ENCODE measurements around the gene TIMP3. TPM values are rescaled to one million over a fixed set of nuclear protein-coding genes. Genes with fewer than 3 reads are reported as not detected.

TIMP3 gene
- total RNA-seq = 100 to 1,000 TPM; 103 to 248 (median 212) TPM
- polyA plus RNA-seq = 10 to 100 TPM; 30.4 to 55.9 (median 39.4) TPM
- long read RNA-seq, donor 1, full-length matches to known transcripts = 20 of 25 reads
- long read RNA-seq, donor 1, partial matches to known transcripts = 5 of 25 reads
- long read RNA-seq, donor 1, other reads (novel, unspliced or antisense) = 0 of 25 reads
- long read RNA-seq, donor 2, full-length matches to known transcripts = 25 of 37 reads
- long read RNA-seq, donor 2, partial matches to known transcripts = 12 of 37 reads
- long read RNA-seq, donor 2, other reads (novel, unspliced or antisense) = 0 of 37 reads
- long read RNA-seq, donor 3, full-length matches to known transcripts = 18 of 18 reads
- long read RNA-seq, donor 3, partial matches to known transcripts = 0 of 18 reads
- long read RNA-seq, donor 3, other reads (novel, unspliced or antisense) = 0 of 18 reads
- long read RNA-seq, donor 4, full-length matches to known transcripts = 4 of 4 reads
- long read RNA-seq, donor 4, partial matches to known transcripts = 0 of 4 reads
- long read RNA-seq, donor 4, other reads (novel, unspliced or antisense) = 0 of 4 reads
- long read RNA-seq, donor 5, full-length matches to known transcripts = 100 of 138 reads
- long read RNA-seq, donor 5, partial matches to known transcripts = 38 of 138 reads
- long read RNA-seq, donor 5, other reads (novel, unspliced or antisense) = 0 of 138 reads
- long read RNA-seq, donor 6, full-length matches to known transcripts = 58 of 74 reads
- long read RNA-seq, donor 6, partial matches to known transcripts = 16 of 74 reads
- long read RNA-seq, donor 6, other reads (novel, unspliced or antisense) = 0 of 74 reads
- long read RNA-seq, donor 7, full-length matches to known transcripts = 62 of 68 reads
- long read RNA-seq, donor 7, partial matches to known transcripts = 6 of 68 reads
- long read RNA-seq, donor 7, other reads (novel, unspliced or antisense) = 0 of 68 reads
- long read RNA-seq, donor 8, full-length matches to known transcripts = 27 of 27 reads
- long read RNA-seq, donor 8, partial matches to known transcripts = 0 of 27 reads
- long read RNA-seq, donor 8, other reads (novel, unspliced or antisense) = 0 of 27 reads
- long read RNA-seq, donor 9, full-length matches to known transcripts = 44 of 92 reads
- long read RNA-seq, donor 9, partial matches to known transcripts = 48 of 92 reads
- long read RNA-seq, donor 9, other reads (novel, unspliced or antisense) = 0 of 92 reads
- long read RNA-seq, donor 10, full-length matches to known transcripts = 8 of 8 reads
- long read RNA-seq, donor 10, partial matches to known transcripts = 0 of 8 reads
- long read RNA-seq, donor 10, other reads (novel, unspliced or antisense) = 0 of 8 reads

DNA sequence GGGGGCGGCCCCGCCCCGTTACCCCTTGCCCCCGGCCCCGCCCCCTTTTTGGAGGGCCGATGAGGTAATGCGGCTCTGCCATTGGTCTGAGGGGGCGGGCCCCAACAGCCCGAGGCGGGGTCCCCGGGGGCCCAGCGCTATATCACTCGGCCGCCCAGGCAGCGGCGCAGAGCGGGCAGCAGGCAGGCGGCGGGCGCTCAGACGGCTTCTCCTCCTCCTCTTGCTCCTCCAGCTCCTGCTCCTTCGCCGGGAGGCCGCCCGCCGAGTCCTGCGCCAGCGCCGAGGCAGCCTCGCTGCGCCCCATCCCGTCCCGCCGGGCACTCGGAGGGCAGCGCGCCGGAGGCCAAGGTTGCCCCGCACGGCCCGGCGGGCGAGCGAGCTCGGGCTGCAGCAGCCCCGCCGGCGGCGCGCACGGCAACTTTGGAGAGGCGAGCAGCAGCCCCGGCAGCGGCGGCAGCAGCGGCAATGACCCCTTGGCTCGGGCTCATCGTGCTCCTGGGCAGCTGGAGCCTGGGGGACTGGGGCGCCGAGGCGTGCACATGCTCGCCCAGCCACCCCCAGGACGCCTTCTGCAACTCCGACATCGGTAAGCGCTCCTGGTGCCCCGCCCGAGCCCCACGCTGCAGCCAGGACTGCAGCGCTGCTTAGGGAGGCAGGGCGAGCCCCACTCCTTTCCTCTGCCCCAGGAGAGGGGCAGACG is at the start of gene TIMP3:
TSS of gene TIMP3 (plus strand) at position 169 of the 700 bp plus-strand sequence. CDS start at position 466, 297 bp downstream.
- TF ChIP-seq POLR2AphosphoS5 (IDR thresholded peaks at IDR 0.05) (peak; percentile 90 to 98 (median 95)), POLR2A (IDR thresholded peaks at IDR 0.05) (peak in 1 of 4 donors; percentile 48)
- TF ChIP-seq, protein P1, sequence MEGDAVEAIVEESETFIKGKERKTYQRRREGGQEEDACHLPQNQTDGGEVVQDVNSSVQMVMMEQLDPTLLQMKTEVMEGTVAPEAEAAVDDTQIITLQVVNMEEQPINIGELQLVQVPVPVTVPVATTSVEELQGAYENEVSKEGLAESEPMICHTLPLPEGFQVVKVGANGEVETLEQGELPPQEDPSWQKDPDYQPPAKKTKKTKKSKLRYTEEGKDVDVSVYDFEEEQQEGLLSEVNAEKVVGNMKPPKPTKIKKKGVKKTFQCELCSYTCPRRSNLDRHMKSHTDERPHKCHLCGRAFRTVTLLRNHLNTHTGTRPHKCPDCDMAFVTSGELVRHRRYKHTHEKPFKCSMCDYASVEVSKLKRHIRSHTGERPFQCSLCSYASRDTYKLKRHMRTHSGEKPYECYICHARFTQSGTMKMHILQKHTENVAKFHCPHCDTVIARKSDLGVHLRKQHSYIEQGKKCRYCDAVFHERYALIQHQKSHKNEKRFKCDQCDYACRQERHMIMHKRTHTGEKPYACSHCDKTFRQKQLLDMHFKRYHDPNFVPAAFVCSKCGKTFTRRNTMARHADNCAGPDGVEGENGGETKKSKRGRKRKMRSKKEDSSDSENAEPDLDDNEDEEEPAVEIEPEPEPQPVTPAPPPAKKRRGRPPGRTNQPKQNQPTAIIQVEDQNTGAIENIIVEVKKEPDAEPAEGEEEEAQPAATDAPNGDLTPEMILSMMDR (IDR thresholded peaks at IDR 0.05) = no peak
- Histone ChIP-seq H3K27me3 (peaks cover 0 to 49% (median 30%) of the 10 kb centered on the region in 3 donors), H3K27ac (peak within 1 kb of the TSS; percentile 73 to 91 (median 87)), H3K36me3 (no peaks in the 10 kb centered on the region), H3K4me1 (peaks cover 5 to 47% (median 31%) of the 10 kb centered on the region in 4 donors), H3K4me3 (peak within 1 kb of the TSS; percentile 69 to 82 (median 72)), H3K9me3 (no peaks in the 10 kb centered on the region)
- intact Hi-C loops (cut with DNase I; ENCODE audit: low total_unique reads) = no loop called here
- 0 to 2% (median 1%) methylated on average over 37 to 72 of the region's 72 CpGs for WGBS, 5 donors
- peak; percentile 63 to 93 for DNase-seq

- Histone ChIP-seq H3K4me3 (no peak overlapping the region), H3K36me3 (no peaks in the 10 kb centered on the region), H3K4me1 (no peaks in the 10 kb centered on the region), H3K9me3 (no peaks in the 10 kb centered on the region), H3K27ac (no peak overlapping the region), H3K27me3 (no peaks in the 10 kb centered on the region)
- no peak for DNase-seq
- intact Hi-C loops (cut with DNase I; ENCODE audit: low total_unique reads) = no loop called here
- TF ChIP-seq POLR2A (IDR thresholded peaks at IDR 0.05) = no peak
- TF ChIP-seq EP300 (IDR thresholded peaks at IDR 0.05) = no peak
- TF ChIP-seq, protein P1 (IDR thresholded peaks at IDR 0.05) = no peak
- TF ChIP-seq POLR2AphosphoS5 (IDR thresholded peaks at IDR 0.05) = no peak
- 73 to 83% (median 79%) methylated on average over 9 of the region's 9 CpGs for WGBS, 5 donors
These were observed 49.2 kb upstream of the TIMP3 start for GRCh38 chr22:32752326-32752725.

DNA sequence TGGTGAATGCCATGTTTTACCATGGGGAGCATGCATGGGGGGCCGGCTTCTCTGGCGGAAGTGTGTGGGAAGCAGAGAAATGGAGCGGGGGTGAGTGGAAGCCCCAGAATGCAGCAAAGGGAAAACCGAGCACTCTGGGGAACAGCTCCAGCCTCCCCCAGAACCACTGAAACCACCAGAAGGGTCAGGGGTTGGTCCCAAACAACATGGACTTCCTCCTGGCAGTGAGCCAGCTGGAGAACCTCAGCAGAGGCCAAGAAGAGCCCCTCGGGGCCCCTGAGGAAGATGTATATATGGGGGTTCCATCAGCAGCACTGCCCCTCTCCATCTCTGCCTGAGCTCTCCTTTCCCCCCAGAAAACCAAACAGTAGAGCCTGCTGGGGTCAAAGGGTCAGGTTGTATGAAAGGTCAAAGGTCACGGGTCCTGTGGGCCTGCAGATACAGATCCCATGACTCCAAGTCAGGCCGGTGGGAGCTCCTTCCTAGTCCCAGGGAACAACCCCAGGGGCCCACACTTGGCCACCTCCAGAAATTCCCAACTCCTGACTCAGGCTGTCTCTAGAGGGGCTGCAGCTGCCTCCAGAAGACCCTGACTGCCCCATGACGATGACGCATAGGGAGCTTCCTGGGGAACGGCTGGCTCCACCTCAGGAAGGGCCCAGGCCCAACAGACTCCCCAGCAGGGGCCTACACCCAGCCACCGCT is 48.5 kb upstream of the TIMP3 start:
- intact Hi-C loops (cut with DNase I; ENCODE audit: low total_unique reads) = no loop called here
- H3K9me3 ChIP-seq = no peaks in the 10 kb centered on the region
- no peaks in the 10 kb centered on the region for H3K36me3 ChIP-seq
- no peak for TF ChIP-seq POLR2A (IDR thresholded peaks at IDR 0.05)
- TF ChIP-seq POLR2AphosphoS5 (IDR thresholded peaks at IDR 0.05) = no peak
- TF ChIP-seq, protein P1 (IDR thresholded peaks at IDR 0.05) = no peak
- TF ChIP-seq EP300 (IDR thresholded peaks at IDR 0.05) = no peak
- no peaks in the 10 kb centered on the region for H3K4me1 ChIP-seq
- peak overlapping the region in 3 of 5 donors; percentile 5 to 48 (median 27) for H3K27ac ChIP-seq
- peak in 1 of 2 donors; percentile 54 for DNase-seq
- H3K4me3 ChIP-seq = no peak overlapping the region
- 75 to 81% (median 76%) methylated on average over 9 to 11 of the region's 11 CpGs for WGBS, 5 donors
- H3K27me3 ChIP-seq = no peaks in the 10 kb centered on the region

All from stomach (tissue), 19 donors.